ENCODE measurements around the gene ARHGAP42. TPM values are rescaled to one million over a fixed set of nuclear protein-coding genes. Genes with fewer than 3 reads are reported as not detected.

The ARHGAP42 gene
- total RNA-seq, 1 experiment from 2014 or later: 7.1 TPM

DNA sequence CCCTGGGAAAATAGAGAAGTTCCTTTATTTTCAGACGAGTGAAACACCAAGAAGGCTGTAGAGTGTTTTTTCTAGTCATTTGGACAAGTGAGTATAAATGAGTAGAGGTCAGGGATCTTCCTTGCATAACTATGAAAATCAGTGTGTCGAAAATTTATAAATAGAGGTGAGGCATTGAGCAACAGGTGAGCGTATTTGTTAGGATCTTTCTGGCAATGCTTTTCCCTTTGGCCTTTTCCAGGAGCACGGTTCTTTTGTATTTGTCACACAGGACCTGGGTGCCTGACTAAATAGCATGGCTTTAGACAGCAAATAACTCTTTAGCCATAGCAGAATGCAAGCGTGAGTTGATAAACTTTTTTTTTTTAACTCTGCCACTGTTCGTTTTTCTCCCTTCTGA lies 19.6 kb upstream of the ARHGAP42 start:
- Histone ChIP-seq H3K27me3 (ENCODE audit: control insufficient read depth, insufficient read depth, low read length) (no peaks in the 10 kb centered on the region), H3K4me1 (ENCODE audit: control insufficient read depth, insufficient read depth, low read length) (no peaks in the 10 kb centered on the region), H3K36me3 (ENCODE audit: control insufficient read depth, insufficient read depth, low read length) (no peaks in the 10 kb centered on the region), H3K9me3 (ENCODE audit: control insufficient read depth, insufficient read depth, low read depth, low read length) (no peaks in the 10 kb centered on the region), H3K27ac (ENCODE audit: low read length) (no peak overlapping the region), H3K4me3 (ENCODE audit: low read depth in 2 of 2, low read length in 2 of 2) (no peak overlapping the region)
- no peak for TF ChIP-seq SIN3A (IDR thresholded peaks at IDR 0.05; ENCODE audit: borderline replicate concordance, insufficient read depth, low read depth, low read length)
- TF ChIP-seq, protein P1, sequence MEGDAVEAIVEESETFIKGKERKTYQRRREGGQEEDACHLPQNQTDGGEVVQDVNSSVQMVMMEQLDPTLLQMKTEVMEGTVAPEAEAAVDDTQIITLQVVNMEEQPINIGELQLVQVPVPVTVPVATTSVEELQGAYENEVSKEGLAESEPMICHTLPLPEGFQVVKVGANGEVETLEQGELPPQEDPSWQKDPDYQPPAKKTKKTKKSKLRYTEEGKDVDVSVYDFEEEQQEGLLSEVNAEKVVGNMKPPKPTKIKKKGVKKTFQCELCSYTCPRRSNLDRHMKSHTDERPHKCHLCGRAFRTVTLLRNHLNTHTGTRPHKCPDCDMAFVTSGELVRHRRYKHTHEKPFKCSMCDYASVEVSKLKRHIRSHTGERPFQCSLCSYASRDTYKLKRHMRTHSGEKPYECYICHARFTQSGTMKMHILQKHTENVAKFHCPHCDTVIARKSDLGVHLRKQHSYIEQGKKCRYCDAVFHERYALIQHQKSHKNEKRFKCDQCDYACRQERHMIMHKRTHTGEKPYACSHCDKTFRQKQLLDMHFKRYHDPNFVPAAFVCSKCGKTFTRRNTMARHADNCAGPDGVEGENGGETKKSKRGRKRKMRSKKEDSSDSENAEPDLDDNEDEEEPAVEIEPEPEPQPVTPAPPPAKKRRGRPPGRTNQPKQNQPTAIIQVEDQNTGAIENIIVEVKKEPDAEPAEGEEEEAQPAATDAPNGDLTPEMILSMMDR (IDR thresholded peaks at IDR 0.05): no peak
- TF ChIP-seq POLR2AphosphoS5 (IDR thresholded peaks at IDR 0.05; ENCODE audit: low read depth, low read length): no peak
- TF ChIP-seq, protein P2, sequence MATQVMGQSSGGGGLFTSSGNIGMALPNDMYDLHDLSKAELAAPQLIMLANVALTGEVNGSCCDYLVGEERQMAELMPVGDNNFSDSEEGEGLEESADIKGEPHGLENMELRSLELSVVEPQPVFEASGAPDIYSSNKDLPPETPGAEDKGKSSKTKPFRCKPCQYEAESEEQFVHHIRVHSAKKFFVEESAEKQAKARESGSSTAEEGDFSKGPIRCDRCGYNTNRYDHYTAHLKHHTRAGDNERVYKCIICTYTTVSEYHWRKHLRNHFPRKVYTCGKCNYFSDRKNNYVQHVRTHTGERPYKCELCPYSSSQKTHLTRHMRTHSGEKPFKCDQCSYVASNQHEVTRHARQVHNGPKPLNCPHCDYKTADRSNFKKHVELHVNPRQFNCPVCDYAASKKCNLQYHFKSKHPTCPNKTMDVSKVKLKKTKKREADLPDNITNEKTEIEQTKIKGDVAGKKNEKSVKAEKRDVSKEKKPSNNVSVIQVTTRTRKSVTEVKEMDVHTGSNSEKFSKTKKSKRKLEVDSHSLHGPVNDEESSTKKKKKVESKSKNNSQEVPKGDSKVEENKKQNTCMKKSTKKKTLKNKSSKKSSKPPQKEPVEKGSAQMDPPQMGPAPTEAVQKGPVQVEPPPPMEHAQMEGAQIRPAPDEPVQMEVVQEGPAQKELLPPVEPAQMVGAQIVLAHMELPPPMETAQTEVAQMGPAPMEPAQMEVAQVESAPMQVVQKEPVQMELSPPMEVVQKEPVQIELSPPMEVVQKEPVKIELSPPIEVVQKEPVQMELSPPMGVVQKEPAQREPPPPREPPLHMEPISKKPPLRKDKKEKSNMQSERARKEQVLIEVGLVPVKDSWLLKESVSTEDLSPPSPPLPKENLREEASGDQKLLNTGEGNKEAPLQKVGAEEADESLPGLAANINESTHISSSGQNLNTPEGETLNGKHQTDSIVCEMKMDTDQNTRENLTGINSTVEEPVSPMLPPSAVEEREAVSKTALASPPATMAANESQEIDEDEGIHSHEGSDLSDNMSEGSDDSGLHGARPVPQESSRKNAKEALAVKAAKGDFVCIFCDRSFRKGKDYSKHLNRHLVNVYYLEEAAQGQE (IDR thresholded peaks at IDR 0.05; ENCODE audit: insufficient read depth in 1 of 2, low read depth in 2 of 2, low read length in 1 of 2): no peak
- no peak for TF ChIP-seq TCF7L2 (IDR thresholded peaks at IDR 0.05; ENCODE audit: low read depth, low read length)
- no TSS peak for BruUV-seq (replicated peaks)
- ATAC-seq (no peak), DNase-seq (ENCODE audit: low read depth, low spot score) (no peak)
- POLR2A ChIA-PET: no interaction called here
- intact Hi-C loops (cut with micrococcal nuclease; ENCODE audit: unreplicated experiment): no loop called here
- in situ Hi-C loops (cut with HindIII; ENCODE audit: low pct_unique_long_range_greater_than_20kb, low sequenced_read_pairs): no loop called here
- CTCF ChIA-PET: no interaction called here

DNA sequence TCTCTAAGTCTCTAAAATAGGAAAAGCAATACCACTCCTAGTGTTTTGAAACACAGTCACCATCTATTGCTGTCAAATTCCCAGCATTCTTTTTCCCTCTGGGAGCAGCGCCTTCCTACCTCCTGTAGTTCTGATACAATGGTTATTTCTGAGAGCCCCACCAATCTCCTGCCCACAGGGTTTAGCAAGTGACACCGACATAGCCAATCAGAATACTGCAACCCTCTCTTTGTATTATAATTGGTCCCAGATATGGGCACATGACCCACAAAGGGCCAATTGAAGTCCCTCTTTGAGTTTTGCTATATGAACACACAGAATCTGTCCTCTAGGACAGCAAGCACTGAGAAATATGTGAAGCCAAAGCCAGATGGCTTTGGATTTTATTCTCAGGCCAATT lies 16.9 kb upstream of the ARHGAP42 start:
- Histone ChIP-seq H3K4me3 (ENCODE audit: low read depth in 2 of 2, low read length in 2 of 2) (no peak overlapping the region), H3K27ac (ENCODE audit: low read length) (no peak overlapping the region), H3K4me1 (ENCODE audit: control insufficient read depth, insufficient read depth, low read length) (no peaks in the 10 kb centered on the region), H3K9me3 (ENCODE audit: control insufficient read depth, insufficient read depth, low read depth, low read length) (no peaks in the 10 kb centered on the region), H3K36me3 (ENCODE audit: control insufficient read depth, insufficient read depth, low read length) (no peaks in the 10 kb centered on the region), H3K27me3 (ENCODE audit: control insufficient read depth, insufficient read depth, low read length) (no peaks in the 10 kb centered on the region)
- POLR2A ChIA-PET: no interaction called here
- no peak for ATAC-seq
- CTCF ChIA-PET: no interaction called here
- no peak for DNase-seq (ENCODE audit: low read depth, low spot score)
- BruUV-seq (replicated peaks): no TSS peak
- in situ Hi-C loops (cut with HindIII; ENCODE audit: low pct_unique_long_range_greater_than_20kb, low sequenced_read_pairs) (no loop called here), intact Hi-C loops (cut with micrococcal nuclease; ENCODE audit: unreplicated experiment) (no loop called here)
- TF ChIP-seq TCF7L2 (IDR thresholded peaks at IDR 0.05; ENCODE audit: low read depth, low read length): no peak
- no peak for TF ChIP-seq SIN3A (IDR thresholded peaks at IDR 0.05; ENCODE audit: borderline replicate concordance, insufficient read depth, low read depth, low read length)
- TF ChIP-seq, protein P2 (IDR thresholded peaks at IDR 0.05; ENCODE audit: insufficient read depth in 1 of 2, low read depth in 2 of 2, low read length in 1 of 2): no peak
- no peak for TF ChIP-seq POLR2AphosphoS5 (IDR thresholded peaks at IDR 0.05; ENCODE audit: low read depth, low read length)
- TF ChIP-seq, protein P1 (IDR thresholded peaks at IDR 0.05): no peak

Data from Panc1 (cell line).